ENCODE results near the gene OR5M8.

DNA sequence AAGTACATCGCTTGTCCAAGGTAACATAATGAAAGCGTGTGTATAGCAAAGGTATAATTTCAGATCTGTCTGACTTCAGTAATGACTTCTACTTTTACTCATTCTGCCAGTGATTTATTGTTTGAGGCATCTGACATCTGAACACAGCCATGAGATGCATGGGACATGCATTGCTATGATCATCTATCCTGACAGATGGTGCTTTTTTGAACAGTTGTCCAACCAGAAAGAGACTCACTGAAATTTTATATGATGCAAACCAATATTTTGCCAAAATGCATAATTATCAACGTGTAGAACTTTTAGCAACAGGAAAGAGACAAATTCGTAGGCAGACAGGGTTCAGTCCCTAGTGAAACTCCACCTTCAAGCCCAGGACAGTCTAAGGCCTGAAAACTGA lies 37.6 kb downstream of the OR5M8 start:
- TF ChIP-seq SP2 (tag by site-specific recombination; IDR thresholded peaks at IDR 0.05) = no peak
- TF ChIP-seq, protein P1, sequence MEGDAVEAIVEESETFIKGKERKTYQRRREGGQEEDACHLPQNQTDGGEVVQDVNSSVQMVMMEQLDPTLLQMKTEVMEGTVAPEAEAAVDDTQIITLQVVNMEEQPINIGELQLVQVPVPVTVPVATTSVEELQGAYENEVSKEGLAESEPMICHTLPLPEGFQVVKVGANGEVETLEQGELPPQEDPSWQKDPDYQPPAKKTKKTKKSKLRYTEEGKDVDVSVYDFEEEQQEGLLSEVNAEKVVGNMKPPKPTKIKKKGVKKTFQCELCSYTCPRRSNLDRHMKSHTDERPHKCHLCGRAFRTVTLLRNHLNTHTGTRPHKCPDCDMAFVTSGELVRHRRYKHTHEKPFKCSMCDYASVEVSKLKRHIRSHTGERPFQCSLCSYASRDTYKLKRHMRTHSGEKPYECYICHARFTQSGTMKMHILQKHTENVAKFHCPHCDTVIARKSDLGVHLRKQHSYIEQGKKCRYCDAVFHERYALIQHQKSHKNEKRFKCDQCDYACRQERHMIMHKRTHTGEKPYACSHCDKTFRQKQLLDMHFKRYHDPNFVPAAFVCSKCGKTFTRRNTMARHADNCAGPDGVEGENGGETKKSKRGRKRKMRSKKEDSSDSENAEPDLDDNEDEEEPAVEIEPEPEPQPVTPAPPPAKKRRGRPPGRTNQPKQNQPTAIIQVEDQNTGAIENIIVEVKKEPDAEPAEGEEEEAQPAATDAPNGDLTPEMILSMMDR (tag by site-specific recombination; IDR thresholded peaks at IDR 0.05) = no peak
- TF ChIP-seq OVOL3 (tag by site-specific recombination; IDR thresholded peaks at IDR 0.05) = no peak
